ENCODE measurements around the gene ABO.

ABO gene

GRCh38 chr9:133282464-133283238, 7.7 kb upstream of the ABO start:
- no peak for TF ChIP-seq CTCF (IDR thresholded peaks at IDR 0.05; ENCODE audit: low read depth, low read length)
- Histone ChIP-seq H3K4me3 (ENCODE audit: low read depth, low read length) (no peak overlapping the region), H3K27me3 (peaks cover 9% of the 10 kb centered on the region), H3K4me1 (no peaks in the 10 kb centered on the region; the same call in 1 of the 2 replicates), H3K9me3 (no peaks in the 10 kb centered on the region), H3K36me3 (no peaks in the 10 kb centered on the region)
- no peak for DNase-seq

- no peaks in the 10 kb centered on the region for H3K36me3 ChIP-seq
- H3K9me3 ChIP-seq = no peaks in the 10 kb centered on the region
- H3K27me3 ChIP-seq = peaks cover 26% of the 10 kb centered on the region
- H3K4me1 ChIP-seq = no peaks in the 10 kb centered on the region; the same call in 1 of the 2 replicates
- no peak for DNase-seq
- H3K4me3 ChIP-seq (ENCODE audit: low read depth, low read length) = no peak overlapping the region
- TF ChIP-seq CTCF (IDR thresholded peaks at IDR 0.05; ENCODE audit: low read depth, low read length) = no peak
Observed at GRCh38 chr9:133280392-133280791, 5.4 kb upstream of the ABO start.

- no peak for DNase-seq
- H3K4me1 ChIP-seq = no peaks in the 10 kb centered on the region; the same call in 1 of the 2 replicates
- no peaks in the 10 kb centered on the region for H3K9me3 ChIP-seq
- no peak overlapping the region for H3K4me3 ChIP-seq (ENCODE audit: low read depth, low read length)
- no peak for TF ChIP-seq CTCF (IDR thresholded peaks at IDR 0.05; ENCODE audit: low read depth, low read length)
- H3K27me3 ChIP-seq = peaks cover 45% of the 10 kb centered on the region
- H3K36me3 ChIP-seq = no peaks in the 10 kb centered on the region
Observed at GRCh38 chr9:133278161-133279114, 3.4 kb upstream of the ABO start.

GRCh38 chr9:133277467-133277866, 2.5 kb upstream of the ABO start:
- DNase-seq = no peak
- no peaks in the 10 kb centered on the region; the same call in 1 of the 2 replicates for H3K4me1 ChIP-seq
- H3K9me3 ChIP-seq = no peaks in the 10 kb centered on the region
- H3K4me3 ChIP-seq (ENCODE audit: low read depth, low read length) = no peak overlapping the region
- TF ChIP-seq CTCF (IDR thresholded peaks at IDR 0.05; ENCODE audit: low read depth, low read length) = no peak
- H3K36me3 ChIP-seq = no peaks in the 10 kb centered on the region
- H3K27me3 ChIP-seq = peaks cover 55% of the 10 kb centered on the region

- Histone ChIP-seq H3K36me3 (no peaks in the 10 kb centered on the region), H3K4me3 (ENCODE audit: low read depth, low read length) (no peak overlapping the region), H3K4me1 (no peaks in the 10 kb centered on the region; the same call in 1 of the 2 replicates), H3K9me3 (no peaks in the 10 kb centered on the region), H3K27me3 (peaks cover 60% of the 10 kb centered on the region)
- no peak for TF ChIP-seq CTCF (IDR thresholded peaks at IDR 0.05; ENCODE audit: low read depth, low read length)
- DNase-seq = no peak
Observed at GRCh38 chr9:133276923-133277322, 1.9 kb upstream of the ABO start.
